ENCODE measurements around the gene TCIRG1.

TCIRG1 gene

GRCh38 chr11:68010090-68011041 is 28.5 kb upstream of the TCIRG1 start, which contains the start of gene ALDH3B1:
Gene ALDH3B1, plus strand, starts transcription at chr11:68010327. Its CDS starts 4,971 bp downstream, at chr11:68015298.
- peaks cover 4 to 75% (median 64%) of the 10 kb centered on the region in 4 donors for H3K4me1 ChIP-seq
- intact Hi-C loops (cut with DNase I; ENCODE audit: low total_unique reads), result loop anchor here (5.0 kb wide), 1 partner anchor 112 kb away; the partner anchor contains the start of gene CHKA
- TF ChIP-seq CTCF (IDR thresholded peaks at IDR 0.05), result no peak
- peak within 1 kb of the TSS; percentile 49 to 54 for H3K4me3 ChIP-seq
- H3K27me3 ChIP-seq, result no peaks in the 10 kb centered on the region
- H3K36me3 ChIP-seq, result no peaks in the 10 kb centered on the region
- peak within 1 kb of the TSS; percentile 93 to 94 for H3K27ac ChIP-seq
- H3K9me3 ChIP-seq, result no peaks in the 10 kb centered on the region
- DNase-seq, result peak; percentile 97 to 100

- intact Hi-C loops (cut with DNase I; ENCODE audit: low total_unique reads), result loop anchor here (5.0 kb wide), 1 partner anchor 111 kb away; the partner anchor contains the start of gene CHKA
- TF ChIP-seq CTCF (IDR thresholded peaks at IDR 0.05), result no peak
- H3K36me3 ChIP-seq, result no peaks in the 10 kb centered on the region
- no peak for DNase-seq
- H3K27ac ChIP-seq, result peak overlapping the region; percentile 93 to 94
- no peaks in the 10 kb centered on the region for H3K27me3 ChIP-seq
- no peaks in the 10 kb centered on the region for H3K9me3 ChIP-seq
- H3K4me1 ChIP-seq, result peaks cover 4 to 77% (median 65%) of the 10 kb centered on the region in 4 donors
- peak overlapping the region; percentile 49 to 54 for H3K4me3 ChIP-seq
Measured at GRCh38 chr11:68011051-68011943, 27.5 kb upstream of the TCIRG1 start.

- intact Hi-C loops (cut with DNase I; ENCODE audit: low total_unique reads), result loop anchor here (5.0 kb wide), 1 partner anchor 110 kb away; the partner anchor contains the start of gene CHKA
- H3K27me3 ChIP-seq, result no peaks in the 10 kb centered on the region
- H3K36me3 ChIP-seq, result no peaks in the 10 kb centered on the region
- H3K9me3 ChIP-seq, result no peaks in the 10 kb centered on the region
- peak overlapping the region; percentile 93 to 94 for H3K27ac ChIP-seq
- peaks cover 4 to 87% (median 72%) of the 10 kb centered on the region in 4 donors for H3K4me1 ChIP-seq
- TF ChIP-seq CTCF (IDR thresholded peaks at IDR 0.05), result no peak
- no peak overlapping the region for H3K4me3 ChIP-seq
- DNase-seq, result no peak
Measured at GRCh38 chr11:68012044-68012842, 26.6 kb upstream of the TCIRG1 start.

- Histone ChIP-seq H3K27ac (peak overlapping the region; percentile 93 to 94), H3K27me3 (no peaks in the 10 kb centered on the region), H3K36me3 (no peaks in the 10 kb centered on the region), H3K9me3 (no peaks in the 10 kb centered on the region), H3K4me3 (no peak overlapping the region), H3K4me1 (peaks cover 4 to 92% (median 73%) of the 10 kb centered on the region in 4 donors)
- TF ChIP-seq CTCF (IDR thresholded peaks at IDR 0.05), result no peak
- peak; percentile 54 to 88 for DNase-seq
- intact Hi-C loops (cut with DNase I; ENCODE audit: low total_unique reads), result loop anchor here (5.0 kb wide), 1 partner anchor 109 kb away; the partner anchor contains the start of gene CHKA
Measured at GRCh38 chr11:68012843-68013610, 25.8 kb upstream of the TCIRG1 start.

Measured in tibial artery (tissue), 4 donors.